Forelimb muscle (tissue), 1 donor: ENCODE results near the gene CCL22. TPM values are rescaled to one million over a fixed set of nuclear protein-coding genes. Genes with fewer than 3 reads are reported as not detected.
"Not testable (repeated sequence)": the region's sequence is repeated elsewhere in the genome, so short reads cannot be mapped to it uniquely, and the experiment has no call there.

ENCODE experiments used
- DNase-seq: peaks from one replicate; pipeline ENCODE4 v3.0.0-alpha.2; 2013; ENCODE audit warnings: low read depth
- polyA plus RNA-seq: library from polyadenylated mRNA; unstranded; fragments of 120-200 nt; gene quantifications from one replicate; pipeline ENCODE4 v1.2.1, GENCODE V29; 2013; ENCODE audit not compliant: insufficient read length

Gene CCL22
- polyA plus RNA-seq, 1 donor = 0.24 TPM

GRCh38 chr16:57347858-57348257 lies 10.7 kb upstream of the CCL22 start:
- DNase-seq = no peak

- no peak for DNase-seq
Measured at GRCh38 chr16:57348327-57348726, 10.3 kb upstream of the CCL22 start.

- no peak for DNase-seq
Measured at GRCh38 chr16:57349212-57350031, 9.2 kb upstream of the CCL22 start.

DNA sequence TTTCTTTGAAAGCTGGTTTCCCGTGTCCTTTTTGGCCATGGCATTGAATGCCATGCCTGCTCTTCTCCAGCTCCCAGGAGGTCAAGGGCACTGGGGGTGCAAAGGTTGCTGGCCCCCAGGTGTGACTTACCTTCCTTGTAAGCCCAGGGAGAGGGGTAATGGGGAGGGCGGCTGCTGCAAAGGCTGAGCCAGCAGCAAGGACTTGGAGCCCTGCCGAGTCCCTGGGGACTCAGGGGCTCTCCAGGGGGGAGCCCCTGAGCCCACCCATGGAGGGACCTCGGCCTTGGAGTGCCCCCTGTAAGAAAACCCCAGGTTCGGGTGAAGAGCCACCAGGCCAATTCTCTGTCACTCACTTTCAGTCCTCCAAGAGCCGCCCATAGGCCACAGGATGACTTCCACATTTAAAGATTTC lies 5.9 kb upstream of the CCL22 start:
- no peak for DNase-seq

DNA sequence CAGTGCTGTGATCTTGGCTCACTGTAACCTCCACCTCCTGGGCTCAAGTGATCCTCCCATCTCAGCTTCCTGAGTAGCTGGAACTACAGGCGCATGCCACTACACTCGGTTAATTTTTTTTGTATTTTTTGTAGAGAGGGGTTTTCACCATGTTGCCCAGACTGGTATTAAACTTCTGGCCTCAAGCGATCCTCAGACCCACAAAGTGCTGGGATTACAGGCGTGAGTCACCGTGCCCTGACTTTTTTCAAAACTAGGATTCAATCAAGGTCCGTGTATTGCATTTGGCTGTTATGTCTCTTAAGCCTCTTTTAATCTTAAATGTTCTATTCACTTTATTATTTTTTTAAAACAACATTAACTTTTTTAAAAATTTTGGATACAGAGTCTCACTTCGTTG lies 4.3 kb upstream of the CCL22 start:
- no peak for DNase-seq

GRCh38 chr16:57355898-57356414 lies 2.6 kb upstream of the CCL22 start:
- no peak for DNase-seq

DNA sequence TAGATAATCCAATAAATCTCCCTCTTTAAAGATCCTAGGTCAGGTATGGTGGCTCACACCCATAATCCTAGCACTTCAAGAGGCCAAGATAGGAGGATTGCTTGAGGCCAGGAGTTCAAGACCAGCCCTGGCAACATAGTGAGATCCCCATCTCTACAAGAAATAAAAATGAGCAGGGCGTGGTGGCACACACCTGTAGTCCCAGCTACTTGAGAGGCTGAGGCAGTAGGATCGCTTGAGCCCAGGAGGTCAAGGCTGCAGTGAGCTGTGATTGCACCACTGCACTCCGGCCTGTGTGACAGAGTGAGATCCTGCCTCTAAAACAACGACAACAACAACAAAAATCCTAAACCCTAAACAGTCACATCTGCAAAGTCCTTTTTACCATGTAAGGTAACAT lies 2.0 kb upstream of the CCL22 start:
- no peak for DNase-seq

DNA sequence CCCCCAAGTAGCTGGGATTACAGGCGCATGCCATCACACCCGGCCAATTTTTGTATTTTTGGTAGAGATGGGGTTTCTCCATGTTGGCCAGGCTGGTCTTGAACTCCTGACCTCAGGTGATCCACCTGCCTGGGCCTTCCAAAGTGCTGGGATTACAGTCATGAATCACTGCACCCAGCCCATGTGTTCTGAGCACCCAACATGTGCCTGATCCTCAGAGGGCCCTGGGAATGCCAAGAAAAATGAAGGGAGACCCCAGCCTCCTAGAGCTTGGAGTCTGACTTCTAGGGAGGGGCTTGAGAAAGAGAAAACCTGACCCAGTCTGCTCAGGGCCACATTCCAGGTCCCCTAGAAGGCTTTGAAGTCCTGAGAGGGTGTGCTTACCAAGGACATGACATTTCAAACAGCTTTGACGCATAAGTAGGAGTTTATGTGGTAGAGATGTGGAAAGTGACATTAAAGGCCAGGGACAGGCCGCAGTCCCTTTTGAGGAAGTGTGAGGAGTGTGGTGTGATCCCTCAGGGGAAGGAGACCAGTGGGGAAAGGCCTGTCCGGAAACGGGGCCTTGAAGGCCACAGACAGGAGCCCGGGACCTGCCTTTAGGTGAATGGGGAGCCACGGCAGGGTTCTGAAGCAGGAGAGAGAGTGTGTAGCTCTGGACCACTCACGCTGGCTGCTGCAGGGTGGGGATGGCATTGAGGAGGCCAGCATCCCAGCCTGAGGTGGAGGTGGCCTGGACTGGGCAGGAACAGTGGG lies 1.1 kb upstream of the CCL22 start:
- DNase-seq = no peak

GRCh38 chr16:57358086-57358420 lies 530 bp upstream of the CCL22 start:
- no peak for DNase-seq

DNA sequence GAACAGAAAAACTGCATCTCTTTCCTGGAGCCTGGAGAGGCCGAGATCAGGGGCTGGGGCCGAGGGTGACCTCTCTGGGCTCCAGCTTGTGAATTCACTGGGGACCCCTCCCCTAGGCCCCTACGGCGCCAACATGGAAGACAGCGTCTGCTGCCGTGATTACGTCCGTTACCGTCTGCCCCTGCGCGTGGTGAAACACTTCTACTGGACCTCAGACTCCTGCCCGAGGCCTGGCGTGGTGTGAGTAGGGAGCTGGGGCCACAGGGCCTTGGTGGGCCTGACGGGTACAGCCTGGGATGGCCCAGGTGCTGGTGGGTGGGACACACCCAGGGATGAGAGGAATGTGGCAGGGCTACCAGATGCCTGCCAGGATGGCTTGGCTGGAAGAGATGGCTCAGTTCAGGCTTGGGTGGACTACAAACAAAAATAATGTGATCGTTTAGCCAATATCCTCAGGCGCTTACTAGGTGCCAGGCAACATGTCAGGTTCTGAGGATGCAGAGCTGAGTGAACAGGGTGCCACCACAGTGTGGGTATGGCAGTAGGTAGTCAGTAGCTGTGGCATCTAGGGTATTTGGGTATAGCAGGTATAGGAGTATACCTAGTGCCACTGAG lies 1.8 kb downstream of the CCL22 start:
- no peak for DNase-seq

GRCh38 chr16:57361404-57361803 lies 2.8 kb downstream of the CCL22 start:
- DNase-seq = no peak

GRCh38 chr16:57364143-57364542 lies 5.6 kb downstream of the CCL22 start:
- no peak for DNase-seq

DNA sequence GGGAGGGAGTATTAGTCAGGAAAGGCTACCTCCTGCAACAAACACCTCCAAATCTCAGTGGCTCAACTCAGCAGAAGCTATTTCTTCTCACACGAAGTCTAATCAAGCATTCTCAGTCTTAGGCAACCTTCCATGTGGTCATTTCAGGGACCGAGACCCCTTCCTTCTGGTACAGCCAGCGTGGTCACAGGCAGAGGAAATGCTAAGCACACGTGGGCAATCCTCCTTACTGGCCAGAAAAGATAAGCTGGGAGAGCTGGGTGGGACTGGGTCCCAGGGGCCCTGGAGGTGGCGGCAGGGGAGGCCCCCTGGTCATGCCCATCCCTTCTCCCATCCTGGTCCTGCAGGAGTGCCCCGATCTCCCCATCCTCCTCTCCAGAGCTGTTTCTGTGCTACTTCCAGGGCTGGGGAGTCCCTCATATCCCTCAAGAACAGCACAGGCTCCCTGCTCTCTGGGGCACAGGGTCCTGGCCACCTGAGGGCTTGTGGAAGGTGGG lies 8.0 kb downstream of the CCL22 start:
- no peak for DNase-seq

GRCh38 chr16:57367116-57367752 lies 8.7 kb downstream of the CCL22 start:
- DNase-seq = no peak

- DNase-seq = no peak
Measured at GRCh38 chr16:57371494-57372371, 13.2 kb downstream of the CCL22 start.

DNA sequence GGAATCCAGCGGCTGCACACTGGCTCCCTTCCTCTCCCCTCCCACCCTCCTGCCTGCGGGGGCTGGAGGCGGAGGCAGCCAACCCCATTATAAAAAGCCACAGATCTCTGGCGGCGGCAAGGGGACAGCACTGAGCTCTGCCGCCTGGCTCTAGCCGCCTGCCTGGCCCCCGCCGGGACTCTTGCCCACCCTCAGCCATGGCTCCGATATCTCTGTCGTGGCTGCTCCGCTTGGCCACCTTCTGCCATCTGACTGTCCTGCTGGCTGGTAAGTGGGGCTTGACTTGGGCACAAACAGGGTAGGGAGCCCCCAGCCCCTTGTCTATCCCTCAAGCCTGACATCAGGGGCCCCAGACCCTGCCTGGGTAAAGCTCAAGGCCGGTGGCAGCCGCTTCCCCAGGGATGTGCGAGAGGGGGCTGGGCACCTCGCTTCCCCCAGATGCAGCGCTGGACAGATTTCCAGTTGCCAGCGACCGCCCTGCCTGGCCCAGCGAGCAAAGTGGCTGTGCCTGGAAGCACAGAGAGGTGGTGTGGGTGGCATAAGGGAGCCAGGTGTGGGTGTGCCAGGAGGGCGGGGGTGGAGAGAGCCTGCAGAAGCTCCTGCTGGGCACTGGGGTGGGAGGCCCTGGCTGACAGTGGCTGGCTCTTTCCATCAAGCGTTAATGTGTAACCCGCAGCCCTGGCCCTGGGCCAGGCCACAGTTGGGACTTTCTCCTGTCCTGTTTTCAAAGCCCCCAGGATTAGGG lies 14.0 kb downstream of the CCL22 start, which contains the start of gene CX3CL1:
TSS of gene CX3CL1 (plus strand) at position 119 of the 745 bp plus-strand sequence. CDS start at position 198, 79 bp downstream.
- DNase-seq = no peak

- DNase-seq = no peak
Measured at GRCh38 chr16:57373117-57373947, 14.7 kb downstream of the CCL22 start.

DNA sequence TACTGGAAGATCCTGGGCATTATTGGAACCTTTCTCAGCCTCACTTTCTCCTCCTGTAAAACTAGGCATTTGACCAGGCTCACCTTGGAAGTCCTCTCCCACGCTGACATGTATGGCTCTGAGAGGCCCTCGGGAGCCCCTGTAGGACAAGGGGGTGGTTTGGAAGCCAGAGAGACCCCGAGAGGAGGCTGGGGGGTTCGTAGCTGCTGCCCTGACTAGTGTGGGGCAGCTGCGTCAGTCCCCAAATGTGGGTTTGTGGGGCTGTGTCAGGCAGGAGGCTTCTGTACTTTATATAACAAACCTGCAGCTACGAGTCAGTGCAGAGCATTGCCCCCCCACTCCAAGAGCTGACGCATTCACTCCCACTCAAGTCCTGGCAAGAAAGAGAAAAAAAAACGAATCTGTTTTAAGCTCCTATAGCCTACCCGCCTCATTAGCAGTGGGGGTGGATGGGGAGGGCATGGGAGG lies 15.5 kb downstream of the CCL22 start:
- no peak for DNase-seq

GRCh38 chr16:57374925-57375465 lies 16.4 kb downstream of the CCL22 start:
- not testable (repeated sequence) for DNase-seq
